HG03097 (cell line): ENCODE data around the gene PIMREG.
A peak's percentile ranks its signal among the peaks of the same experiment; 100 is the strongest.

Source experiments
- ATAC-seq: cut with Tn5 transposase; IDR thresholded peaks from one replicate; pipeline ENCODE4 v1.9.1; 2021; ENCODE audit not compliant: unreplicated experiment, low FRiP score

Gene PIMREG, protein sequence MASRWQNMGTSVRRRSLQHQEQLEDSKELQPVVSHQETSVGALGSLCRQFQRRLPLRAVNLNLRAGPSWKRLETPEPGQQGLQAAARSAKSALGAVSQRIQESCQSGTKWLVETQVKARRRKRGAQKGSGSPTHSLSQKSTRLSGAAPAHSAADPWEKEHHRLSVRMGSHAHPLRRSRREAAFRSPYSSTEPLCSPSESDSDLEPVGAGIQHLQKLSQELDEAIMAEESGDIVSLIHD

DNA sequence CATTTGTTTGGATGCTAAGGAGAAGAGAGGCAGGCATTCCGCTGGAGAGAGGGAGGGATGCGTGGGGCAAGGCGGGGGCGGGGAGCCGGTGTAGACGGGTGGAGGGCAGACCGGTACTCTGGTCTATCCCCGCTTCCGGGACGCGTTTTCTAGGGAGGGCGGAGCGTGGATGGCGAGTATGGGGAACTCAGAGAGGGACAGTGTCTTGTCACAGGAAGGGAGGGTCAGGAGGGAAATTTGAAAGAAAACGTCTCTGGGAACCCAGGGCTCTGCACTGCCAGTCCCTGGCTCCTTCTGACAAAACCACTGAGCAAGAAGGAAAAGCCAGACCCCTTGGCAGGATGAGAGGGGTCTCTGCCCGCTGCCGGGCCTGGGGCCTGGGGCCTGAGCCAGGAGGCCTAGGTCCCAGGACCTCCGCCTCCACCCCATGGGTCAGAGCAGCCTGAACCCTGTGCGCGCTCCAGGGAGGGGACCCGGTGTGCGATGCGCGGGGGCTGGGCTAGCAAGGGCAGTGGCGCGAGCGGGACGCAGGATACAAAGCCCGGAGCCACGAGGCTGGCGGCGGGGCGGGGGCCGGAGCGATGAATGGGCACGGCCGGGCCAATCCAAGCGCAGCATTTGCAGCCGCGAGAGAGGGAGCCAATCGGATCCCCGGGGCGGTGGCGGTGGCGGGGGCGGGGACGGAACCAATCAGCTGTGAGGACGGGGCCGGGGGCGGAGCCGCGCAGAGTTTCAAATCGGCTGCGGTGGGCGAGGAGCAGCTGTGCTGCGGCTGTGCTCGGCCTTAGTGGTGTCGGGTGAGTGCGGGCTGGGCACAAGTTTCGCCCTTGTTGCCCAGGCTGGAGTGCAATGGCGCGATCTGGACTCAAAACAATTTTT is at the start of gene PIMREG:
TSS of gene PIMREG (plus strand) at position 764 of the 879 bp plus-strand sequence. CDS start 656 bp downstream, outside the sequence.
- ATAC-seq: peak; percentile 75

DNA sequence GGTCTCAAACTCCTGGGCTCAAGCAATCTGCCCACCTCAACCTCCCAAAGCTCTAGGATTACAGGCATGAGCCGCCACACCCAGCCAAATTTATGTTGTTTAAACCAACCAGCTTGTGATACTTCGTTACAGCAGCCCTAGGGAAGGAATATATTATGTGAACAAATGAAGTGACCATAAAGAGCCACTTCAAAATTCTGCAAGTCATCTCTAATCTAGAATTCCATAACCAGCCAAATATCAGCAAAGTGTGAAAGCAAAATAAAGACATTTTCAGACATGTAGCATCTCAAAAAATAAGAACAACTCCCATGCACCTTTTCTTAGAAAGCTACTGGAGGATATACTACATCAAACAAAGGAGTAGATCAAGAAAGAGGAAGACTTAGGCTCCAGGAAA is 45.3 kb upstream of the PIMREG start:
- no peak for ATAC-seq

DNA sequence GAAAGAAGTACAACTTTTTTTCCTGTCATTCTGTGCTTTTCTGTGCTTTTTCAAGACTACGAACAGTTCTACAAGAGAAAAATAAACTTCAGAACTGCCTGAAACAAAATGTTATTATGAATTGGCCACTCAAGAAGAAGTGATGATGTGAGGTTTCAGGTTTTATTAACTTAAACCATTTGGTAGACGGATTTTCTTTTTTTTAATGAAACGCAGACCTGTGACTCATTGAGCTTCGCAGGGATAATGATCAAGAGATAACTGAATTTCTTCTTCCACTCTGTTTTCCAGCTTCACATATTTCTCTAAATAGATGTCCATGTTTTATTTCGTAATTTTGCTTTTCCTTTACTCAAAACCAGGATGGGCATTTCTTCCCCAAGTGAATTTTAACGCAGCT is 42.0 kb upstream of the PIMREG start:
- no peak for ATAC-seq

DNA sequence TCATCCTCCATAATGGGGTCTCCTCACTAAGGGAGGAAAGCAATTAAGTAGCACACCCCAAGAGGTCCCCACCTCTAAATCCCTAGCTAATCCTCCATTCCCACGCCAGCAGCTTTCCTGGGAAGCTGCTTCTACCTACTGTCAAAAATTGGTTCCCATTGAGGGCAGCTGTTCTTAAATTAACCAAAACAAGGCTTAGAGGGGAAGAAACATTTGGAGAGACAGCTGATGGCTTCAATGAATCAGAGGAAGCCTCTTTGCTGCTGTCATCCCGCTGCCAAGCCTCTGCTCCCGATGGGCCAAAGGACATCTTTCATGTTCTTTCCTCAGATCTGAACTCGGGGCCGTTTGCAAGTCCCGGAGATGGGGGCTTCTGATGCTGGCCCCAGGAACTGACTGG is 36.0 kb upstream of the PIMREG start:
- no peak for ATAC-seq

DNA sequence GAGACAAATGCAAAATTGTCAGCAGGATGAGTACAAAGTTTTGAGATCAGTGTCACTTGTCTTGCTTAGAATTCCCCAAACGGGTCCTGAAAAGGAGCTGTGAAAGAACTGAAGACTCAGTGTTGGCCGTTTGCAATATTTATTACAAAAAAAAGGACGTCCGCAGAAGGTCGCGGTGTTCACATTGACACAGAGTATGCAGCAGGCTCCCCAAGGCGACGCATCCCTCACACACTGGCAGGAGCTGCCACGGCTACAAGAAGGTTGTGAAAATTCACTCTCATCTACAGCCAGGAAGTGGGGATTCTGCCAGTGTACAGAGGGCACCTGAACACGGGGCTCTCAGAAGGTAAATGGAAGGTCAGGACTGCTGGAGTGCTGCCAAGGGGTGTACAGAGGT is 35.5 kb upstream of the PIMREG start:
- no peak for ATAC-seq

DNA sequence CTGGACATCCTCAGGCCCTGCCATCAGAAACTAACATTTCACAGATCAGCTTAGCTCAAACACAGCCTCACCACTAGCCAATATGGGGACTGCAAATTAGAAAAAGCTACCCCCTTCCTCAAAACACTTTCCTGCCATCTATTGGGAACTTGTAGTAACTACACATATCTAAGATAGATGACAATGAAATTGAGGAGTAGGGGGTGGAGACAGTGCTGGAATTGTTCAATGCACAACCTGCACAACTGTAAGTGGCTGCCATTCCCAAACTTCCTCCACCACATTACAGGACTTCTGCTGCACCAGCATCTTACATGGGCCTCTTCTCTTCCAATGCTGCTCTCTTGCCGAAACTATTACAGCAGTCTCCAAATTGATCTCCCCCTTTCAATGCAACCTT is 31.2 kb upstream of the PIMREG start:
- ATAC-seq: no peak

DNA sequence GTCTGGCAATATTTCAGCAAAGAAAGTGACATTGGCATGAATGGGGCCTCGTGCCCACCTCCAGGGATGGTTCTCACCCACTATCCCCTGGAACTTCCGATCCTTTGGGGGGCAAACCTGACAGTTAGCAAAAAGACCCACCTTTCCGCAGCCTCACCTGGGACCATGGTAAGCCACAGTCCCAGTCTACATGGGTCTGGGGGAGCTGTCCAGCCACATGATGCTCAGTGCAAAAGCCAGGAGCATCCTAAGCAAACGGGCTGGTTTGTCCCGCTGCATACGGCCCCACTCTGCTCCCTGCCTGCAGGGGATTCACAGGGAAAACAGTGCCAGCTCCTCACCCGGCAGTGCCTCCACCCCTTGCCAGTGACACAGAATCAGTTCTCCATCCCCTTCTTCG is 28.6 kb upstream of the PIMREG start:
- no peak for ATAC-seq

DNA sequence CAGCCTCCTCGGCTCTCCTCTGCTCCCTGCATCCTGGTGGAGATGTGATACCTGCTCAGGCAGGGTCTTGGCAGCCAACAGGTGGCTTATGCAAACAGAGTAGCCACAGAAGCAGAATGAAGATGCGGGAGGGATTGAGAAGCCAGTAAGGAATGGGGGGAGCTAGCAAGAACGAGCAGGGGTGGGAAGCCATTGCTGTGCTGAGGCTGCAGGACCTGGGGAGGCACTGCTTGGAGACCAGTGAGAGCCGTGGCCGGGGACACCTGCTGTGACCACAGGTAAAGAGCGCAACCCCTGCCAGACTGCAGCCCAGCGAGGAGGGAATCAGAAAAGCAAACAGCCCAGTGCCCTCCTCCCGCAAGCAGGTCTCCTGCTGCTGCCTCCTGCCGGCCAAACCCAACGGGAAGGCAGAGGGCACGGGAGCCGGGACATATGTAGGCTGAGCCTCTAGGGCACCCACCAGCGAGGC is 24.0 kb upstream of the PIMREG start:
- ATAC-seq: no peak

DNA sequence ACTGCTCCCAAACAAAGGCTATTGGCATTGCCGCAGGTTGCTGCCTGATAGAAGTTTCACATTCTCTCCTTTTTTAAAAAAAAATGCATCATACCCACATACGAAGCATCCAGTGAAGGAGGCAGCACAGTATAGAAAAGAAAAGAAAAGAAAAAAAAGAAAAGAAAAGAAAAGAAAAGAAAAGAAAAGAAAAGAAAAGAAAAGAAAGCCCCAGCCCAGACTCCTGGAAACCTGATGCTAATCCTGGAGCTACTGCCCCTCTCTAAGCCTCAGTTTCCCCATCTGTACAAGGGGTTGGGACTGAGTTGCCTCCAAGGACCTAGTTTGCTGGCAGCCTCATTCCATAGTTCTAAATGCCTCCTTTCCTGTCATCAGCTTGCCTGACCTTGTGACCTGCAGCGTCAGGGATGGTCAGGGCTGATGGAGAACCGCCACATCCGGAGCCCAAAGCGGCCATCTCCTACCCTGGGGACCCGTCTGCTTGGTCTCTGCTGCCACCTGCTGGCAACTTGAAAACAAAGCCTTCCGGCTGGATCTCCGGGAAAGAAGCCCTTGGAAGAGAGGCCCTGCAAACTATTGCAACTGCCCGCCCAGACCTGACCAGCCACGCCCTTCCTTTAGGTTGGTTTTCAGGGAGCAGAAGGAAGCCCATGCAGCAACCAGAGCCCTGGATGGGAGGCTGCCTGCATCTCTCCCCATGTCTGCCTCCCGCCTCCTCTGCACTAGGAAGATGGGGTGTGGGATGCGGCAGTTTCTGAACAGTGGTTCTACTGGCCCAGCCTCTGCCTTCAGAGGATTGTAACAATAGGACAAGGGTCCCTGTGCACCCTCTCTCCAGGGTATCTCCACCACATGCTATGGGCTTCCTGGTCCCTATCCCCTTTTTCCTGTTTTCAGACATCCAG is 22.3 kb upstream of the PIMREG start:
- ATAC-seq: no peak

DNA sequence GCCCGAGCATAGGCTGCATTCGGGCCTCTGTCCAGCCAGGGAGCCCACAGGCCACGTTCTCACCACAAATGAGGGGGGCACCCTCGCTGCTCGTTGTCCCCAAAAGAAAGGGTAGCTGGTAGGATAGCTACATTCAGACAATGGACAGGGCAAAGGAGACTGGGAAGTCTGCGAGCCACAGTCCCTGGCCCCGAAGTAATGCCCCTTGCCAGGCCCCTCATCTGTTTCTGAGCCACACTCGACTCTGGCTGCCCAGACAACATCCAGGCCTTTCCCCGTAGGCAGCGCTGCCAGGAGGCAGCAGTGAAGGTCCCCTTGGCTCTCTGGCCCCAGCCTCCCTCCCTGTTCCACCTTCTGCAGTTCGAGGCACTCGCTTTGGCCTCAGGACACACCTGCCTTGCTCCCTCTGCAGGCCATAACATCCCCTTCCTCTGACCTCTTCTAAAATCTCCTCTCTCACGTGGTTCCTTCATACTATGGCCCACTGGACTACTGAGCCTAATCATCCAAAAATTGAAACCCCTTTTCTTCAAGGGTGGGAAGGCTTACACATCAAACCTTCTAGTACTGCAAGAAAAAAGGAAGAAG is 21.5 kb upstream of the PIMREG start:
- no peak for ATAC-seq

DNA sequence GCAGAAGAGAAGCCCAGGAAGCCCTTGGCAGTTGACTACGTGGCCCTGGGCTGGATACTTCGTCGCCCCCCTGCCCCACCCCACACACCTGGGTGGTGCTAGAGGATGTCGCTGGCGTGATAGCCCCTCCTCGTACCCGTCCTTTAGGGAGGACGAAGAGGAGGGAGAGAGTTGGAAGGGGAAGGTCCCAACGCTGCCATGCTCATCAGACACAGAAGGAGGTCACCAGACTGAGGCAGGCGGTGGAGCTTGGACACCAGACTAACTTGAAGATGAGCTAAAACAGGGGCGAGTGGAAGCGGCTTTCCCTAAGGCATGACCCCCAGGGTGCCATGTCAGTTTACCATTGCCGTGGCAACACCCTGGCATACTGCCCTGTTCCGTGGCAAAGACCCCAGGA is 20.3 kb upstream of the PIMREG start:
- ATAC-seq: no peak

DNA sequence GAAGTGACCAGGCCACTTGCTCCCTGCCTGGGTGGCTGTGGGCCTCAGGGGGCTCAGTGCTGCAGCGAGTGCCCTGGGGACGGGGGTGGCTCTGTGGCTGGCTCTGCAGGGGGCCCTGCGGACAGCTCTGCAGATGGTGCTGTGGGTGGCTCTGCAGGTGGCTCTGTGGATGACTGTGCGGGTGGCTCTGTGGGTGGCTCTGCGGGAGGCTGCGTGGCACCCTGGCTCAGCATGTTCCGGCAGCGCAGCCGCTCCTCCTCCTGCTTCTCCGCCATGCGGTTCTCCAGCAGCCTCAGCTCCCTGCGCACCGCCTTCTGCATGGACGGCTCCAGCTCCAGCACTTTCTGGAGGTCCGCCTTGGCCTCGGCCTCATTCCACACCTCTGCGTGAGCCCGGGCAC is 18.8 kb upstream of the PIMREG start:
- ATAC-seq: no peak

DNA sequence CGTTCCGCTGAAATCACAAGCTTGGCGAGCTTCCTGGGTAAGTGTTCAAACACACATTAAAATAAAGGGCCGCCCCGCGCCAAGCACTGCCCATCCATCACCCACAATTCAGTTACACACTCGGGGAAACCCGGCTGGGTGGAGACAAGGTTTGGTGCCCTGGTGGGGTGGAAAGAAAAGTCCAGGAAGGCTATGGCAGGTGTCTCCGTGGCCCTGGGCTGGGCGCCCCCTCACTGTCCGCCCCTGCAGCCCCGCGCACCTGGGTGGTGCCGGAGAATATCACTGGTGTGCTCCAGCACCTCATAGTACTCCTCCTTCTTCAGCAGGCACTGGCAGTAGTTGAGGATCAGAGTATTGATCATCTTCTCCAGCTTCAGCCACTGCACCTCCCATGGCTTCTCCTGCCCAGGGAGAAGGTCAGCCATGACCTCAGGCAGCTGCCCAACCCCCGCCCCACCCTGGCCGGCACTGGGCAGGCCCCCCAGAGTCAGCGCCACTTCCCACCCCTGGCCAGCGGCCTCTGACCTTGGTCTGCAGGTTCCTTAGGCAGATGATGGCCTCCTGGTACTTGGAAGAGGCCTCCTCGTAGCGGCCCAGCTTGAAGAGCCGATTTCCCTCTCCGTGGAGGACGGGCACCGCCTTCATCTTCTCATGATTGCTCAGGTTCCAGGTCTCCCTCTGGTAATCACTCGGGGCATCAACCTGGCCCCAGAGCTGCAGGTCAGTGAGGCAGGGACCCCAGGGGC is 17.7 kb upstream of the PIMREG start:
- no peak for ATAC-seq

DNA sequence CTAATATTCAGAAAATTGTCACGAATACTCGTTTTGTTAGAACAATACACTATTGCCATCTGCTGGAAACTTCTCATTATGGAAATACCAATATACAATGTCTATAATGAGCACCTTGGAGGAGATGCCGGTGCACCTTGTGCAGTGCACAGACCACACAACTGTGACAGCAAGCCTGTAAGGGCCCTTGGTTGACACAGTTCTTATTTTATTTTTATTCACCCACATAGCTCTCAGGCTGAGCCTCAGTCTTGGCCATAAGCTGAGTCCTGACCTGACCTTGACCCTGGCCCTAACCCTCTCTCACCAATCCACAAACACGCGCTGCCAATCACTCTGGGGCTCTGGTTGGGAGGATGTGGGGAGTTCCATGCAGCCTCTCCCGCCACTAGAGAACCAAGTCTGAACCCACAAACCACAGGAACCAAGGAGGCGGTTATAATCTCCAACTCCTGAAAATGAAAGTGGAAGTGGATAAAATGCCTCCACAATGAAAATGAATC is 16.9 kb upstream of the PIMREG start:
- no peak for ATAC-seq

DNA sequence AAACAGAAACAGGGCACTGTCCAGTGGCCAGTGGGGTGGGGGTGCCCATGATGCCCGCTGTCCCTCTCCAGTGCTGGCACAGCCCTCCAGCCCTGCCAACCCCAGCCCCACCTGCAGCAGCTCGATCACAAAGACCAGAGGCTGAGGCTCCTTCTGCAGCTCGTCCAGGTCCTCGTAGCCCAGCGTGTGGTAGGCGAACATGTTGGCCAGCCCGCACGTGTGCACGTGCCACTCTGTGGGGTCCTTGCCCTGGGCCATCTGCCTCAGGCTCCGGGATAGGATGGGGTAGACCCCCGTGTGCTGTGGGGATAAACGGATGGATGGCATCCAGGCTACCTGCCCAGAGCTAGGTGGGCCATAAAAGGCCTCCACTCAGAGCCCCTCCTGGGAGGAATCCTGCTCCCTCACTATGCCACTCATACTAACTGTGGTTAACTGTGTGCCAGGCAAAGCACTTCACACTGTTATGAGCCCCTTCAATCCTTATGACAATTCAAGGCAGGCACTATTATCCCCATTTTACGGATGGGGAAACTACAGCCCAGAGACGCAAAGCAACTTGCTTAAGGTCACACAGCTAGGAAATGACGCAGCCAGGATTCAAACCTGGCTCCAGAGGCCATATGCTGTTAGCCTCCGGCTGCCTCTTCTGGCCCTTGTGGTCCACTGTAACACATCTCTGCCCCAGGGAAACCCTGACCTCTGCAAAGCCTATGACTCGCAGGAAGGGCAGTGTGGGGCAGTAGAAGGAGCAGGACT is 15.9 kb upstream of the PIMREG start:
- no peak for ATAC-seq

DNA sequence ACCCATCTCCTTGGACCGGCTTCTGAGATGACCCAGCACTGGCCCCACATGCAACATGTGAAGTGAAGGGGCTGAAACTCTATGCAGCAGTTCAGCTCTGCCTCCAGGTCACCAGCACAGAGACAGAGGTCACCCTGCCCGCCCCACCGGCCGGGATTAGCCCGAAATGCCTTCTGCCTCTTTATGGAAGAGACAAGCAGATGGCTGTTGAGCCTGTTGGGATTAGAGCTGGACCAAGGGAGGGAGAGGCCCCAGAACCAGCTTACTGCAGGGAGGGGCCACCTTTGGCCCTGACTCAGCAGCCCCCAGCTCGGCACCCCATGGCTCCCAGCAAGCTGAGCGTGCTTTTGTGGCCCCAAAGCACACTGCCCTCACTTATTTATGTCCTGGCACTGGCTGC is 15.0 kb upstream of the PIMREG start:
- ATAC-seq: no peak

DNA sequence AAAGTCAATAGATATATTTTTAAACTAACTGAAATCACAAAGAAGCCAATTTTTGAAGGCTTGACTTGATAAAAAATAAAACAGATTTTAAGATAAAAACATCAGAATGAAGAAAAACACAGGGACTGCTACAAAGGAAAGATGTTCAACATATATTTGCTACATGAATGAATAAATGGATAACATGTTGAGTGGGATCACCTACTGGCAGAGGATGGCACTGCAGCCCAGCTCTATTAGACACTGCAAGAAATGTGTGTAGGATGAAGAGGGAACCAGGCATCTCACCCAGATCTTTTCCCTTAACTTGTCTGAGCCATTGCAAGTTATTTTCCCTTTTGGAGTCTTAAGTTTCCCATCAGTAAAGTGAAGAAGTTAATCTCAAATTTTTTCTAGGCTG is 13.5 kb upstream of the PIMREG start:
- ATAC-seq: no peak

DNA sequence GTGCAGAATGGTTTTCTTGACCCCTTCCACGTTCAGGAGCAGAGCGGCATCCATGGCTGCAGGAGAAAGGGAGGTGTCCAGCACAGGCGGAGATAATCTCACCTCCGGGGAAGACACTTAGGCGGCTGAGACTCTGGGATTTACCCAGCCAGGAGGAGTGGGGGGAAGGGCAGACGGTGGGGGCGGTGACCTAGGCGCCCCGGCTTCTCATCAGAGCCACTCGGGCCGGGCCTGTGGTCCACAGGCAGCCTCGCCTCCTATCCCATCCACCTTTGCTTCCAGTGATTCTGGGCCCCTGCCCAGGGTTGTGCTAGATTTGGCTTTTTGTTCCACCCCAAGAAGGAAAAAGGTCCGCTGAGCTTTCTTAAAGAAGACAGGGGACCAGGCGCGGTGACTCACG is 9.2 kb upstream of the PIMREG start, which contains the start of gene AIPL1:
TSS of gene AIPL1 (minus strand) at position 71 of the 400 bp plus-strand sequence. CDS start at position 54, 17 bp downstream.
- no peak for ATAC-seq

DNA sequence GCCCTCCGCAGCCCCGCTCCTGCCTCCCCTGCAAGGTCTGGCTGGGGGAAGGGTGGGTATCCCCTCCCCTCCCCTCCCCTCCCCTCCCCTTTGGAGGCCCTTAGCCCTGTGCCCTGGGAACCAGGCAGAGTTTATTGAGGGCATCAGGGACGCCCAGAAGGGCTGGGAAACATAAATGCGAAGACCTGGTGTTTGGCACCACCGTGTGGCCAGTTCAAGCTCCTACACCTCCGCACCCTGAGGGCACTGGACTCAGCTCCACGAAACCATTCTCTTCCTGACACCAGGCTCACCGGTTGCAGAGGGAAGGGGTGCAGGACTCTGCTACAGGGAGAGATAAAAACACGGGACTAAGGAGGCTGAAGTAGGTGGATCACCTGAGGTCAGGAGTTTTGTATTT is 8.3 kb upstream of the PIMREG start:
- no peak for ATAC-seq
